Inferior parietal cortex (tissue), 1 donor: ENCODE results near the gene ABCC9.
A peak's percentile ranks its signal among the peaks of the same experiment; 100 is the strongest.

ENCODE experiments used
- DNase-seq: peaks from one replicate; pipeline ENCODE4 v3.0.0-alpha.2; 2016; ENCODE audit errors: extremely low spot score

Gene ABCC9

GRCh38 chr12:21940549-21941505, at the start of gene ABCC9:
Gene ABCC9 (minus strand): TSS chr12:21941426. CDS start chr12:21936674, 4,752 bp downstream.
- peak; percentile 21 for DNase-seq

- peak; percentile 27 for DNase-seq
These were observed 48.7 kb upstream of the ABCC9 start for GRCh38 chr12:21989819-21990412.

GRCh38 chr12:21988619-21989018, 47.4 kb upstream of the ABCC9 start:
- DNase-seq, result no peak

GRCh38 chr12:21987755-21988154, 46.5 kb upstream of the ABCC9 start:
- no peak for DNase-seq

GRCh38 chr12:21985155-21985554, 43.9 kb upstream of the ABCC9 start:
- no peak for DNase-seq

GRCh38 chr12:21984375-21984774, 43.1 kb upstream of the ABCC9 start:
- no peak for DNase-seq

GRCh38 chr12:21983095-21983494, 41.9 kb upstream of the ABCC9 start:
- no peak for DNase-seq

- DNase-seq, result no peak
These were observed 39.3 kb upstream of the ABCC9 start for GRCh38 chr12:21980544-21980943.

- no peak for DNase-seq
These were observed 34.1 kb upstream of the ABCC9 start for GRCh38 chr12:21975293-21975692.

- DNase-seq, result no peak
These were observed 32.0 kb upstream of the ABCC9 start for GRCh38 chr12:21973221-21973620.

GRCh38 chr12:21972055-21972454, 30.8 kb upstream of the ABCC9 start:
- DNase-seq, result no peak

GRCh38 chr12:21971344-21971743, 30.1 kb upstream of the ABCC9 start:
- no peak for DNase-seq

GRCh38 chr12:21962821-21963220, 21.6 kb upstream of the ABCC9 start:
- DNase-seq, result no peak

- DNase-seq, result no peak
These were observed 21.0 kb upstream of the ABCC9 start for GRCh38 chr12:21962236-21962635.

- DNase-seq, result no peak
These were observed 9.4 kb upstream of the ABCC9 start for GRCh38 chr12:21950649-21951048.

- no peak for DNase-seq
These were observed 7.8 kb upstream of the ABCC9 start for GRCh38 chr12:21949036-21949435.

GRCh38 chr12:21946983-21947382, 5.8 kb upstream of the ABCC9 start:
- no peak for DNase-seq

GRCh38 chr12:21945002-21945401, 3.8 kb upstream of the ABCC9 start:
- DNase-seq, result no peak

GRCh38 chr12:21942377-21942703, 1.1 kb upstream of the ABCC9 start:
- no peak for DNase-seq

- peak; percentile 14 for DNase-seq
These were observed 515 bp upstream of the ABCC9 start for GRCh38 chr12:21941506-21942376.

- peak; percentile 8 for DNase-seq
These were observed 1.8 kb downstream of the ABCC9 start for GRCh38 chr12:21939435-21939834.

GRCh38 chr12:21938879-21939278, 2.3 kb downstream of the ABCC9 start:
- no peak for DNase-seq
